GM12873 (cell line): ENCODE results near the gene MAML3.

Experiments
- TF ChIP-seq, protein P1 (sequence below): IDR thresholded peaks from 2 replicates; pipeline ENCODE4 v1.5.1; 2012; ENCODE audit warnings: low read depth, mild to moderate bottlenecking, moderate library complexity, low read length, control low read depth; ENCODE audit not compliant: insufficient read depth; ENCODE audit errors: missing control alignments

MAML3 gene

DNA sequence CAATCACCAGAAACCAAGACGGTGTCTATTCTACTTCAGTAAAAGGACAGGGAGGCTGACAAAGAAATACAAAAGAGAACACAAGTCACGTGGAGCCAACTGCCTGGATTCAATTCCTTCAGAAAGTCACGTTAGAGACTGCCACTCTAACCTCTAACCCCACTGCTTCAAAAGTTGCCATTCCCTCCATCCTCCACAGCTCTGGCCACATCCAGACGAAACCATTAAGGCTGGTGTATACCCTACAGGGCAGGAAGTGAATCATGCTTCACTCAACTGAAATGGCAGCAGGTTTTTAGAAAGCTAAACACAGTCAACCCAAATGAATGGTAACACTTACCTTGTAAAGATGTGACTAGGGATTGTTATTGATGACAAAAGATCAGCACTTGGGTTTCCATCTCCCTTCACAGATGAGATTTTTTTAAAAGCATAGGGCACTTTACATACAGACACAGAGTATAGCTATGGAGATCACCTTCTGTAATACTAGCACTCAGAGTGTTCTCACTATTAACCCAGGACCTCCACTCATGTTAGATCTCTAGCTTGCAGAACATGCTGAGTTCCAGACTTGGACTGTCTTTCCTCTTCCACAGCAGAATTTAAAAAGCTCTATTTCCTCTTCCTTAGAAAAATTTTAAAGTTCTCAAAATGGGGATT, 37.4 kb downstream of the MAML3 start:
- TF ChIP-seq, protein P1, sequence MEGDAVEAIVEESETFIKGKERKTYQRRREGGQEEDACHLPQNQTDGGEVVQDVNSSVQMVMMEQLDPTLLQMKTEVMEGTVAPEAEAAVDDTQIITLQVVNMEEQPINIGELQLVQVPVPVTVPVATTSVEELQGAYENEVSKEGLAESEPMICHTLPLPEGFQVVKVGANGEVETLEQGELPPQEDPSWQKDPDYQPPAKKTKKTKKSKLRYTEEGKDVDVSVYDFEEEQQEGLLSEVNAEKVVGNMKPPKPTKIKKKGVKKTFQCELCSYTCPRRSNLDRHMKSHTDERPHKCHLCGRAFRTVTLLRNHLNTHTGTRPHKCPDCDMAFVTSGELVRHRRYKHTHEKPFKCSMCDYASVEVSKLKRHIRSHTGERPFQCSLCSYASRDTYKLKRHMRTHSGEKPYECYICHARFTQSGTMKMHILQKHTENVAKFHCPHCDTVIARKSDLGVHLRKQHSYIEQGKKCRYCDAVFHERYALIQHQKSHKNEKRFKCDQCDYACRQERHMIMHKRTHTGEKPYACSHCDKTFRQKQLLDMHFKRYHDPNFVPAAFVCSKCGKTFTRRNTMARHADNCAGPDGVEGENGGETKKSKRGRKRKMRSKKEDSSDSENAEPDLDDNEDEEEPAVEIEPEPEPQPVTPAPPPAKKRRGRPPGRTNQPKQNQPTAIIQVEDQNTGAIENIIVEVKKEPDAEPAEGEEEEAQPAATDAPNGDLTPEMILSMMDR: no peak

DNA sequence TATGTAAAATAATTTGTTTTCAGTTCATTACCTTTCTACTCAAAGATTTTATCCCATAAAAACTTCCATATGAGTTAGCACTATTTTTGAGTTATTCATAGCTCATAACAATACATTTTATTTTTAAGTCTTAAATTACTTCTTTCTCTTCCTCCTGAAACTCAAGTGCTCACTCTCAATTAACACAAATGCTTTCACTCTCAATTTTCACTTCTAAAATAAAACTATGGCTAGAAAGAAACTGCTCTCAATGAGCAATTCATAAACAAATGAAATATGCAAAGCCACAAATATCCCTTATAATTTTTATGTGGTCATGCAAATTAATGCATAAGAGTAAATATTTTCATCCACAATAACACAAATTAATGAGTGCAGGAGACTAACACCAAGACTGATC, 38.8 kb downstream of the MAML3 start:
- TF ChIP-seq, protein P1: no peak

DNA sequence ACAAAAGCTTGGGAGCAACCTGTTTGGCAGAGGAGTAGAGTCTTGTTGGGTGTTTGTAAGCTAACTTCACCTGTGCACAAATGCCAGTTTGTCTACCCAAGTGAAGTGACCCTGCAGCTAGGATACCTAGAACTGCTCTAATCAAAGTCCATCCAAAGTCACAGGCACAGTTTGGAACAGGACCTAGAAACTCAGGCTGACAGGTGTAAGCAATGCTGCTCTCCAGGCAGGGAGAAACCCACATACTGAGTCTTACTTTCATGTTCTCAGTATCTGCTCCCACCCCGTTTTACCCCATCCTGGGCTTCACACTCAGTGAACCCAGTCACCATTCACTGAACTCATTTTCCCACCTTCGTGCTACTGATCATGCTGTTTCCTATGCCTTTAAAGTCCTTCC, 40.3 kb downstream of the MAML3 start:
- TF ChIP-seq, protein P1: no peak

DNA sequence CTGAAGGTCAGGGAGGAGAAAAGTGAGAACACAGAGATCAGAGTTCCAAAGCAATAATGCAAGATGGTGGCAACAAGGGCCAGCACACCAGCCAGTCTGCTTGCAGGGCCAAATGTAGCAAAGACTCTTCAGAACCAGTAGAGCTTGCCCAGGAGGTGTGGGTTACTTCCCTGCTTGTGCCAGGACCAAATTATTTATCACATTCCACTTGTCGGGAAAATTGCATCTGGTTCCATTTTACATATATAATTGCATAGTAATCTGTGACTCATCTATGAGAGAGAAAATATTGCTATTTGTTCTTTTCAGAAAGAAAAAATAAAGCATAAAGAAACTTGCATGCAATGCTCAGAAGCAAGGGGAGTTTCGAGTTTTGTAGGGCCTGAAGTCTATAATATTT, 41.4 kb downstream of the MAML3 start:
- TF ChIP-seq, protein P1: no peak

DNA sequence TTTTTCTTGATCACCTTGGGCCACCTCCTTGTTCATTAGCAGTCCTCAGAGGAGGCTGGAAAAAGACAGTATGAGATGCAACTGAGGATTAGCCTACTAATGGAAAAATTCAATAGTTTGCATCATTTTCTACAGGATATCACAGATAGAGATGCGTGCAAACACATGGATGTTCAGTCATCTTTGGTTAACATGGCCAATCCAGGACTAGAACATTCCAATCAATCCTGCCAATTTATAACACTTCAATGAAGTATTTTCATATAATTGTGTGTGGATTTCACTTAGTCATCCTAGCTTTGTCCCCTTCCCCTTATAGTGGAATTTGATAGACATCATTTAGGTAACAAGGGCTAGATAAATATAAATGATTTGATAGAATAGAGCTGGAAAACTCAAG, 42.7 kb downstream of the MAML3 start:
- TF ChIP-seq, protein P1: no peak

DNA sequence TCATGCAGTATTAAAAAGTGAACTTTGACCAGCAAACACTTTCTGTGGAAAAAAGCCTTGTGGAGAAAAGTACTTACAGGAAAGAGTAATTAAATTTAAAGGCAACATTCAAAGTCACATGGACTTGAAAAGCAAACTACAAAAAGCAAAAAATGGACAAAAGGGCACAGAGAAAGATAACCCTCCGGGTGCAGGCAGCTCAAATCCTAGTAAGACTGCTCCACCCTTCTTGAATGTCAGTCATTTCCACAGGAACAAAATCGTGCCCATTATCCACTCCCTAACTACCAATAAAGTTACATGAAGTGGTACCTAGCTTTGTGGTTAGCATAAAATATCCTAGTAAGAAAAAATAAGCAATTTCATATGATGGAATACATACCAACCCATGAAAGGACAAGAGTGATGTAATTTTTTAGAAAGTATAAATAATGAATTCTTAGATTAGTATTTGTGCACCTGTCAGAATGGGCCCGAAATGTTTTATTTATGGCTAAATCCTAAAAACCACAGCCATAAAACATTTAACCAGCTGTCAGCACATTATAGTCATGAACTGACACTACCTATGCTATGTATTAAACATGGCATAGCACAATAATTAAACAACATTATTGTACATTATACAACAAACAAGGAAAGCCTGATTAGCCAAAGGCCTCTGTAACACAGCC, 43.3 kb downstream of the MAML3 start:
- TF ChIP-seq, protein P1: no peak

DNA sequence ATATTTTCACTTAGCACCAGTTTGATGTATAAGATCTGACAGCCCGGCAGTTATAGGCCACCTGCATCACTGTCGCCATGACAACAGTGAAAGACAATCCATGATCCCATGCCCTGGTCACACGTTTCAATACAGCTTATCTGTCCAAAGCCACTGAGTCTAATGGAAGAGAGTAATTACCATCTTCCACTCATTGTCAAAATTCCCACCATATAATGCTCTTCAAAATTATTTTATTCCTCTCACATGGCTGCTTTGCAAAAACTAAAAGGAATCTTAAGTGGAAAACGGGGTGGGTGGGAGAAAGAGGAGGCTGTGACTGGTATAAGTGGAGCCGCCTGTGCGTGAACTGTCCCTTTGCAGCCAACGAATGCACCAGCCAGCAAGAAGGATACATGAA, 44.2 kb downstream of the MAML3 start:
- TF ChIP-seq, protein P1: no peak
